WTC11 (cell line): Measurements from ENCODE around the gene DUS1L. TPM values are rescaled to one million over a fixed set of nuclear protein-coding genes. Genes with fewer than 3 reads are reported as not detected.
A peak's percentile ranks its signal among the peaks of the same experiment; 100 is the strongest.

Source experiments
- ATAC-seq: fragments of 200-7000 bp; cut with Tn5 transposase; 2 replicates; pipeline ENCODE4 v1.10.0; 2021; ENCODE audit warnings: mild to moderate bottlenecking, moderate library complexity
- CTCF ChIA-PET: fragments of 300-600 bp; sonication (Branson Sonifier 250); formaldehyde crosslinking; loops from one replicate; lab custom pipeline; 2021; ENCODE audit warnings: antibody characterized with exemption; lab: Charles Lee
- POLR2A ChIA-PET: fragments of 350-600 bp; sonication (Branson Sonifier 250); formaldehyde crosslinking; loops from one replicate; lab custom pipeline; 2021; ENCODE audit warnings: antibody characterized with exemption; lab: Charles Lee
- DNase-seq: peaks from one replicate; pipeline ENCODE4 v3.0.0; 2021; ENCODE audit warnings: low spot score
- H3K27ac Mint-ChIP-seq: 2 replicates; pipeline ENCODE4 v1.8.0; 2021; ENCODE audit warnings: mixed read lengths
- H3K27me3 Mint-ChIP-seq: 2 replicates; pipeline ENCODE4 v1.8.0; 2021; ENCODE audit warnings: low read depth, mild to moderate bottlenecking, moderate library complexity, mixed read lengths
- H3K36me3 Mint-ChIP-seq: 2 replicates; pipeline ENCODE4 v1.8.0; 2021; ENCODE audit warnings: mixed read lengths
- H3K4me1 Mint-ChIP-seq: 2 replicates; pipeline ENCODE4 v1.8.0; 2022; ENCODE audit warnings: mixed read lengths
- H3K4me3 Mint-ChIP-seq: 2 replicates; pipeline ENCODE4 v1.8.0; 2021; ENCODE audit warnings: mild to moderate bottlenecking, moderate library complexity, mixed read lengths
- H3K9me3 Mint-ChIP-seq: 2 replicates; pipeline ENCODE4 v1.8.0; 2021; ENCODE audit warnings: mixed read lengths
- ATF1 ChIP-seq: sonication (generic); formaldehyde crosslinking; IDR thresholded peaks from 2 replicates; pipeline ENCODE4 v1.8.1; 2023; ENCODE audit warnings: mild to moderate bottlenecking, moderate library complexity, missing genetic modification reagents
- MXD4 ChIP-seq: fragments of 250-450 bp; sonication (Bioruptor Pico); IDR thresholded peaks from 2 replicates; pipeline ENCODE4 v1.8.0; 2021; ENCODE audit warnings: mild to moderate bottlenecking, moderate library complexity, borderline replicate concordance
- MYBL2 ChIP-seq: sonication (generic); formaldehyde crosslinking; IDR thresholded peaks from 2 replicates; pipeline ENCODE4 v1.8.1; 2023; ENCODE audit warnings: mild to moderate bottlenecking, moderate library complexity, missing genetic modification reagents
- ZBTB43 ChIP-seq: sonication (generic); formaldehyde crosslinking; IDR thresholded peaks from 2 replicates; pipeline ENCODE4 v1.8.1; 2023; ENCODE audit warnings: mild to moderate bottlenecking, missing genetic modification reagents
- ZNF138 ChIP-seq: sonication (generic); formaldehyde crosslinking; conservative IDR thresholded peaks from 2 replicates; pipeline ENCODE4 v1.8.1; 2022; ENCODE audit warnings: mild to moderate bottlenecking, moderate library complexity, missing genetic modification reagents
- ZNF317 ChIP-seq: sonication (generic); formaldehyde crosslinking; IDR thresholded peaks from 2 replicates; pipeline ENCODE4 v1.8.1; 2023; ENCODE audit warnings: low read depth, mild to moderate bottlenecking, moderate library complexity, missing genetic modification reagents, borderline replicate concordance
- ZNF416 ChIP-seq: fragments of 250-450 bp; sonication (Bioruptor Pico); IDR thresholded peaks from 2 replicates; pipeline ENCODE4 v1.9.0; 2021; ENCODE audit warnings: mild to moderate bottlenecking, inconsistent platforms
- ZNF425 ChIP-seq: fragments of 250-450 bp; sonication (Bioruptor Pico); conservative IDR thresholded peaks from 2 replicates; pipeline ENCODE4 v1.9.0; 2021; ENCODE audit warnings: mild to moderate bottlenecking
- total RNA-seq: library from RNA; stranded (reverse); gene quantifications from 3 replicates; pipeline ENCODE4 v1.2.3, GENCODE V29; 2021
- TF ChIP-seq, protein P1 (sequence below): sonication (generic); formaldehyde crosslinking; IDR thresholded peaks from 2 replicates; pipeline ENCODE4 v1.8.0; 2022; ENCODE audit warnings: mild to moderate bottlenecking, missing genetic modification reagents
- TF ChIP-seq, protein P2 (sequence below): sonication (generic); formaldehyde crosslinking; IDR thresholded peaks from 2 replicates; pipeline ENCODE4 v1.8.1; 2022; ENCODE audit warnings: low read depth, missing genetic modification reagents, borderline replicate concordance
- TF ChIP-seq, protein P3 (sequence below): sonication (generic); formaldehyde crosslinking; IDR thresholded peaks from 2 replicates; pipeline ENCODE4 v1.8.1; 2022; ENCODE audit warnings: mild to moderate bottlenecking, moderate library complexity, missing genetic modification reagents
- TF ChIP-seq, protein P4 (sequence below): sonication (generic); formaldehyde crosslinking; IDR thresholded peaks from 2 replicates; pipeline ENCODE4 v1.8.1; 2022; ENCODE audit warnings: low read depth, mild to moderate bottlenecking, moderate library complexity, missing genetic modification reagents, borderline replicate concordance
- TF ChIP-seq, protein P5 (sequence below): fragments of 250-450 bp; sonication (Bioruptor Pico); IDR thresholded peaks from 2 replicates; pipeline ENCODE4 v1.9.0; 2021; ENCODE audit warnings: mild to moderate bottlenecking

The DUS1L gene
- total RNA-seq, 1 experiment from 2014 or later = 120 TPM

- Mint-ChIP-seq H3K27ac (no peak overlapping the region), H3K4me3 (no peak overlapping the region), H3K36me3 (peaks cover 8% of the 10 kb centered on the region; the same call in 1 of the 2 replicates), H3K9me3 (no peaks in the 10 kb centered on the region), H3K4me1 (peaks cover 4% of the 10 kb centered on the region), H3K27me3 (no peaks in the 10 kb centered on the region)
- ChIA-PET CTCF (interaction anchor here (2.9 to 5.8 kb wide), 2 partner anchors 18 to 25 kb away, joined by 11 to 31 read pairs; partner anchors contain the start of genes DCXR and RAC3), POLR2A (no interaction called here)
- DNase-seq (no peak), ATAC-seq (no peak)
- 0 out of 2 replicates have a peak, but pooled peaks have one; percentile 30 for TF ChIP-seq ATF1
- TF ChIP-seq, protein P1, sequence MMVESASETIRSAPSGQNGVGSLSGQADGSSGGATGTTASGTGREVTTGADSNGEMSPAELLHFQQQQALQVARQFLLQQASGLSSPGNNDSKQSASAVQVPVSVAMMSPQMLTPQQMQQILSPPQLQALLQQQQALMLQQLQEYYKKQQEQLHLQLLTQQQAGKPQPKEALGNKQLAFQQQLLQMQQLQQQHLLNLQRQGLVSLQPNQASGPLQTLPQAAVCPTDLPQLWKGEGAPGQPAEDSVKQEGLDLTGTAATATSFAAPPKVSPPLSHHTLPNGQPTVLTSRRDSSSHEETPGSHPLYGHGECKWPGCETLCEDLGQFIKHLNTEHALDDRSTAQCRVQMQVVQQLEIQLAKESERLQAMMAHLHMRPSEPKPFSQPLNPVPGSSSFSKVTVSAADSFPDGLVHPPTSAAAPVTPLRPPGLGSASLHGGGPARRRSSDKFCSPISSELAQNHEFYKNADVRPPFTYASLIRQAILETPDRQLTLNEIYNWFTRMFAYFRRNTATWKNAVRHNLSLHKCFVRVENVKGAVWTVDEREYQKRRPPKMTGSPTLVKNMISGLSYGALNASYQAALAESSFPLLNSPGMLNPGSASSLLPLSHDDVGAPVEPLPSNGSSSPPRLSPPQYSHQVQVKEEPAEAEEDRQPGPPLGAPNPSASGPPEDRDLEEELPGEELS (CRISPR knock-in tag) = no peak
Measured at GRCh38 chr17:82055023-82055964, 10.3 kb downstream of the DUS1L start.

DNA sequence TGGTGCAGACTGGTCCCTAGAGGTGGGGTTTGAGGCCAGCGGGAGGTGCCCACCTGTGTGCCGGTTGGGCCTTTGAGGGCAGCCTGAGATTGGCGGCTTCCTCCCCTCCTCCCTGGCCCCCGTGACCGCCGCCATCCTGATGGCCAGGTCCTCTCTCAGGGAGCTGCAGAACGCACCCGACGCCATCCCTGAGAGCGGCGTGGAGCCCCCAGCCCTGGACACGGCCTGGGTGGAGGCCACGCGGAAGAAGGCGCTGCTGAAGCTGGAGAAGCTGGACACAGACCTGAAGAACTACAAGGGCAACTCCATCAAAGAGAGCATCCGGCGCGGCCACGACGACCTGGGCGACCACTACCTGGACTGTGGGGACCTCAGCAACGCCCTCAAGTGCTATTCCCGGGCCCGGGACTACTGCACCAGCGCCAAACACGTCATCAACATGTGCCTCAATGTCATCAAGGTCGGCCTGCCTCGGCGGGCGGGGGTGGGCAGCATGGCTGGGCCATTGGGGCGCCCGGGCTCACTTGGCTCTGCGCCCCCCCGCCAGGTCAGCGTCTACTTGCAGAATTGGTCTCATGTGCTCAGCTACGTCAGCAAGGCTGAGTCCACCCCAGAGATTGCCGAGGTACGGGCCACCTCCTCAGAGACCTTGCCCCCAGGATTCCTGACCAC lies 11.1 kb downstream of the DUS1L start:
- ATAC-seq (no peak), DNase-seq (no peak)
- Mint-ChIP-seq H3K27ac (no peak overlapping the region), H3K9me3 (no peaks in the 10 kb centered on the region), H3K4me3 (no peak overlapping the region), H3K27me3 (no peaks in the 10 kb centered on the region), H3K4me1 (peaks cover 4% of the 10 kb centered on the region), H3K36me3 (peaks cover 5% of the 10 kb centered on the region; the same call in 1 of the 2 replicates)
- TF ChIP-seq, protein P2, sequence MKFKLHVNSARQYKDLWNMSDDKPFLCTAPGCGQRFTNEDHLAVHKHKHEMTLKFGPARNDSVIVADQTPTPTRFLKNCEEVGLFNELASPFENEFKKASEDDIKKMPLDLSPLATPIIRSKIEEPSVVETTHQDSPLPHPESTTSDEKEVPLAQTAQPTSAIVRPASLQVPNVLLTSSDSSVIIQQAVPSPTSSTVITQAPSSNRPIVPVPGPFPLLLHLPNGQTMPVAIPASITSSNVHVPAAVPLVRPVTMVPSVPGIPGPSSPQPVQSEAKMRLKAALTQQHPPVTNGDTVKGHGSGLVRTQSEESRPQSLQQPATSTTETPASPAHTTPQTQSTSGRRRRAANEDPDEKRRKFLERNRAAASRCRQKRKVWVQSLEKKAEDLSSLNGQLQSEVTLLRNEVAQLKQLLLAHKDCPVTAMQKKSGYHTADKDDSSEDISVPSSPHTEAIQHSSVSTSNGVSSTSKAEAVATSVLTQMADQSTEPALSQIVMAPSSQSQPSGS (CRISPR knock-in tag) = no peak
- TF ChIP-seq, protein P3, sequence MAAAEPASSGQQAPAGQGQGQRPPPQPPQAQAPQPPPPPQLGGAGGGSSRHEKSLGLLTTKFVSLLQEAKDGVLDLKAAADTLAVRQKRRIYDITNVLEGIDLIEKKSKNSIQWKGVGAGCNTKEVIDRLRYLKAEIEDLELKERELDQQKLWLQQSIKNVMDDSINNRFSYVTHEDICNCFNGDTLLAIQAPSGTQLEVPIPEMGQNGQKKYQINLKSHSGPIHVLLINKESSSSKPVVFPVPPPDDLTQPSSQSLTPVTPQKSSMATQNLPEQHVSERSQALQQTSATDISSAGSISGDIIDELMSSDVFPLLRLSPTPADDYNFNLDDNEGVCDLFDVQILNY = no peak
- TF ChIP-seq MYBL2 (CRISPR knock-in tag) (no peak), ZBTB43 (no peak)
- POLR2A ChIA-PET = interaction anchor here (0.5 to 1.6 kb wide), 2 partner anchors 17 to 323 kb away, joined by 3 to 5 read pairs; partner anchors contain the start of gene DCXR
- CTCF ChIA-PET = interaction anchor here (5.8 kb wide), 1 partner anchor 24 kb away, joined by 31 read pairs; the partner anchor contains the start of gene RAC3

GRCh38 chr17:82053556-82054263 lies 11.9 kb downstream of the DUS1L start:
- Mint-ChIP-seq H3K4me1 (peaks cover 4% of the 10 kb centered on the region), H3K27ac (no peak overlapping the region), H3K27me3 (no peaks in the 10 kb centered on the region), H3K9me3 (no peaks in the 10 kb centered on the region), H3K36me3 (peaks cover 5% of the 10 kb centered on the region; the same call in 1 of the 2 replicates), H3K4me3 (peak overlapping the region; percentile 84)
- CTCF ChIA-PET = interaction anchor here (5.8 kb wide), 1 partner anchor 23 kb away, joined by 31 read pairs; the partner anchor contains the start of gene RAC3
- DNase-seq = no peak
- POLR2A ChIA-PET = interaction anchor here (1.6 kb wide), 1 partner anchor 16 kb away, joined by 5 read pairs; the partner anchor contains the start of gene DCXR
- no peak for ATAC-seq
- TF ChIP-seq ZNF317 (no peak), ZNF416 (CRISPR knock-in tag) (no peak), ZNF138 (no peak), ZNF425 (CRISPR knock-in tag) (no peak), MXD4 (no peak)
- TF ChIP-seq, protein P4, sequence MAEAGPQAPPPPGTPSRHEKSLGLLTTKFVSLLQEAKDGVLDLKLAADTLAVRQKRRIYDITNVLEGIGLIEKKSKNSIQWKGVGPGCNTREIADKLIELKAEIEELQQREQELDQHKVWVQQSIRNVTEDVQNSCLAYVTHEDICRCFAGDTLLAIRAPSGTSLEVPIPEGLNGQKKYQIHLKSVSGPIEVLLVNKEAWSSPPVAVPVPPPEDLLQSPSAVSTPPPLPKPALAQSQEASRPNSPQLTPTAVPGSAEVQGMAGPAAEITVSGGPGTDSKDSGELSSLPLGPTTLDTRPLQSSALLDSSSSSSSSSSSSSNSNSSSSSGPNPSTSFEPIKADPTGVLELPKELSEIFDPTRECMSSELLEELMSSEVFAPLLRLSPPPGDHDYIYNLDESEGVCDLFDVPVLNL = no peak
- TF ChIP-seq, protein P5, sequence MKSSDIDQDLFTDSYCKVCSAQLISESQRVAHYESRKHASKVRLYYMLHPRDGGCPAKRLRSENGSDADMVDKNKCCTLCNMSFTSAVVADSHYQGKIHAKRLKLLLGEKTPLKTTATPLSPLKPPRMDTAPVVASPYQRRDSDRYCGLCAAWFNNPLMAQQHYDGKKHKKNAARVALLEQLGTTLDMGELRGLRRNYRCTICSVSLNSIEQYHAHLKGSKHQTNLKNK = no peak
- TF ChIP-seq, protein P2 (CRISPR knock-in tag) = no peak
